OCI-M2 (cell line): ENCODE measurements around the gene COIL.

ENCODE experiments used
- DNase-seq: peaks from one replicate; lab custom pipeline; 2025; ENCODE audit not compliant: unreplicated experiment; lab: John Stamatoyannopoulos, UW

Gene COIL

GRCh38 chr17:56910509-56911235, 50.2 kb downstream of the COIL start:
- DNase-seq: no peak

- no peak for DNase-seq
Observed at GRCh38 chr17:56909742-56910508, 50.9 kb downstream of the COIL start.

GRCh38 chr17:56908001-56908542, 52.8 kb downstream of the COIL start:
- DNase-seq: no peak

- DNase-seq: no peak
Observed at GRCh38 chr17:56903560-56903959, 57.3 kb downstream of the COIL start.

GRCh38 chr17:56902348-56902747, 58.5 kb downstream of the COIL start:
- no peak for DNase-seq

- no peak for DNase-seq
Observed at GRCh38 chr17:56899403-56899802, 61.4 kb downstream of the COIL start.

GRCh38 chr17:56898874-56899273, 62.0 kb downstream of the COIL start:
- no peak for DNase-seq

GRCh38 chr17:56897646-56898424, 63.0 kb downstream of the COIL start:
- DNase-seq: no peak

- DNase-seq: no peak
Observed at GRCh38 chr17:56896968-56897359, 63.9 kb downstream of the COIL start.

GRCh38 chr17:56896217-56896967, 64.5 kb downstream of the COIL start:
- no peak for DNase-seq

GRCh38 chr17:56894859-56895455, 65.9 kb downstream of the COIL start:
- DNase-seq: no peak

- DNase-seq: no peak
Observed at GRCh38 chr17:56893503-56893902, 67.3 kb downstream of the COIL start.

GRCh38 chr17:56892333-56892732, 68.5 kb downstream of the COIL start:
- DNase-seq: no peak

GRCh38 chr17:56891751-56892150, 69.1 kb downstream of the COIL start:
- DNase-seq: no peak

- no peak for DNase-seq
Observed at GRCh38 chr17:56890906-56891674, 69.8 kb downstream of the COIL start.

- DNase-seq: no peak
Observed at GRCh38 chr17:56890390-56890789, 70.5 kb downstream of the COIL start.
